ENCODE results near the gene MRPL51. TPM values are rescaled to one million over a fixed set of nuclear protein-coding genes. Genes with fewer than 3 reads are reported as not detected.
A peak's percentile ranks its signal among the peaks of the same experiment; 100 is the strongest.
"Not testable (repeated sequence)": the region's sequence is repeated elsewhere in the genome, so short reads cannot be mapped to it uniquely, and the experiment has no call there.

Gene MRPL51
- total and polyA plus RNA-seq, 2 donors (not counting 1 experiment from before 2014, with no cell fraction given), result 18.6 to 72.6 TPM

DNA sequence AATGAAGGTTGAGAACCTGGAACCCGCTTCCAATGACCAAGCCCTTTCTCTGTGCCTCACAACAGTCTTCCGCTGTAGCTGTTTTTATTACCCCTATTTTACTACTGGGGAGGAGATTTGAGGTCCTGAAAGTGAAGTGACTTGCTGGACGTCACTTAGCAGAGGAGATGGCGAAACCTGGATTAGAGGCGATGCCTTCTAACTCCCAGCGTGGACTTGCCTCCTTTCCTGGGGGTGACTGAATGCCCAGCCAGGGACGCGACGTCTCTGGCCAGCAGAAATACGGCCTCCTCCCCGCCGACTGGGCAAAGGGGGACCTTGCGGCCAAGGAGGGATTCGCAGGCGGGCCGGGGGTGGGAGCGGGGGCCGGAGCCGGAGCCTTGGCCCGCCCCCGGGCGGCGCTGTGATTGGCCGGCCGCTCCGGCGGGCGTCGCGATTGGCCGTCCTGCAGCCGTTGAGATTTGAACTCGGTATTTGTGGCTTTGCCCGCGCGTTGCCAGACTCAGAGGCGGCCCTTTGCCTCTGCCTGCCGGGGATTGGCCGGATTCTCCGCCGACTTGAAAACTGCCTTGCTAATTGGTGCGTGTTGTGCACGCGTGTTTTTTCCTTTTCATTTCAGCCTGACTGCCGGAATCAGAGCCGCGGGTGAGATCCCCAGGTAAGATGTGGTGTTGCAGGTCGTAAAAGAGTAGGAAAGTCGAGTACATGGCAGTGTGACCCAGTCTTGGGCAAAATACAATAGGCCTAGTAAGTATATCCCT, 615 bp upstream of the MRPL51 start, which contains the start of gene NCAPD2:
NCAPD2 (plus strand) TSS at position 606 of the 761 bp plus-strand sequence. CDS start 997 bp downstream, outside the sequence.
- TF ChIP-seq EZH2 (IDR thresholded peaks at IDR 0.05; ENCODE audit: borderline replicate concordance, insufficient read depth, low read depth, low read length, poor library complexity, severe bottlenecking), result no peak
- TF ChIP-seq, protein P1, sequence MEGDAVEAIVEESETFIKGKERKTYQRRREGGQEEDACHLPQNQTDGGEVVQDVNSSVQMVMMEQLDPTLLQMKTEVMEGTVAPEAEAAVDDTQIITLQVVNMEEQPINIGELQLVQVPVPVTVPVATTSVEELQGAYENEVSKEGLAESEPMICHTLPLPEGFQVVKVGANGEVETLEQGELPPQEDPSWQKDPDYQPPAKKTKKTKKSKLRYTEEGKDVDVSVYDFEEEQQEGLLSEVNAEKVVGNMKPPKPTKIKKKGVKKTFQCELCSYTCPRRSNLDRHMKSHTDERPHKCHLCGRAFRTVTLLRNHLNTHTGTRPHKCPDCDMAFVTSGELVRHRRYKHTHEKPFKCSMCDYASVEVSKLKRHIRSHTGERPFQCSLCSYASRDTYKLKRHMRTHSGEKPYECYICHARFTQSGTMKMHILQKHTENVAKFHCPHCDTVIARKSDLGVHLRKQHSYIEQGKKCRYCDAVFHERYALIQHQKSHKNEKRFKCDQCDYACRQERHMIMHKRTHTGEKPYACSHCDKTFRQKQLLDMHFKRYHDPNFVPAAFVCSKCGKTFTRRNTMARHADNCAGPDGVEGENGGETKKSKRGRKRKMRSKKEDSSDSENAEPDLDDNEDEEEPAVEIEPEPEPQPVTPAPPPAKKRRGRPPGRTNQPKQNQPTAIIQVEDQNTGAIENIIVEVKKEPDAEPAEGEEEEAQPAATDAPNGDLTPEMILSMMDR (IDR thresholded peaks at IDR 0.05), result peak; percentile 22
- peak; percentile 86 for ATAC-seq (ENCODE audit: low read depth)
- Histone ChIP-seq H3K9me3 (ENCODE audit: control extremely low read depth in 1 of 3, control insufficient read depth in 2 of 3, insufficient read depth in 1 of 3, low read length in 2 of 3) (no peaks in the 10 kb centered on the region), H3K27me3 (replicated peaks in 1 of 4; ENCODE audit: control extremely low read depth in 1 of 4, control insufficient read depth in 3 of 4, insufficient read depth in 4 of 4, low read length in 3 of 4) (no peaks in the 10 kb centered on the region), H3K36me3 (replicated peaks in 1 of 2; ENCODE audit: control extremely low read depth in 1 of 2, control insufficient read depth in 1 of 2, extremely low read depth in 1 of 2, insufficient read depth in 2 of 2, low read length in 1 of 2) (peaks cover 2 to 25% of the 10 kb centered on the region in 2 experiments), H3K9ac (ENCODE audit: low read length) (peak within 1 kb of the TSS; percentile 94), H3K4me2 (replicated peaks; ENCODE audit: low read depth, low read length, poor library complexity, severe bottlenecking) (peak within 1 kb of the TSS; percentile 89), H2AFZ (ENCODE audit: insufficient read depth, low read depth, low read length, poor library complexity, severe bottlenecking) (peak within 1 kb of the TSS; percentile 96), H3K79me2 (ENCODE audit: control insufficient read depth, insufficient read depth, low read length) (peaks cover 19% of the 10 kb centered on the region), H3K27ac (ENCODE audit: low read length in 2 of 2) (peak within 1 kb of the TSS; percentile 92 to 95), H4K20me1 (ENCODE audit: control insufficient read depth, insufficient read depth, low read length, poor library complexity, severe bottlenecking) (no peaks in the 10 kb centered on the region), H3K4me3 (ENCODE audit: control extremely low read depth in 1 of 5, extremely low read depth in 1 of 5, insufficient read depth in 1 of 5, low read depth in 2 of 5, low read length in 4 of 5) (peak within 1 kb of the TSS; percentile 68 to 100 (median 95)), H3K4me1 (ENCODE audit: control insufficient read depth in 2 of 2, insufficient read depth in 2 of 2, low read length in 2 of 2) (peaks cover 22 to 27% of the 10 kb centered on the region in 2 donors)
- peak within 1 kb of the TSS; percentile 98 for H3K4me3 Mint-ChIP-seq
- intact Hi-C loops (cut with micrococcal nuclease), result loop anchor here (1.0 kb wide), 4 partner anchors 23 to 67 kb away; partner anchors contain the start of genes GAPDH, IFFO1 and VAMP1
- no peaks in the 10 kb centered on the region for H3K27me3 Mint-ChIP-seq
- ChIA-PET CTCF (interaction anchor here (0.8 to 3.4 kb wide), 13 partner anchors 23 to 70 kb away, joined by 3 to 24 read pairs (median 4); partner anchors contain the start of gene VAMP1), POLR2A (interaction anchor here (0.6 to 4.8 kb wide), 14 partner anchors 10 to 452 kb away, joined by 3 to 46 read pairs (median 4); partner anchors contain the start of genes C12orf57, CD27, CDCA3 and GAPDH)
- H3K9me3 Mint-ChIP-seq (ENCODE audit: insufficient read depth), result no peaks in the 10 kb centered on the region
- peak; percentile 97 for DNase-seq
- H3K27ac Mint-ChIP-seq, result peak within 1 kb of the TSS; percentile 95
- under 1% methylated on average over 47 of the region's 49 CpGs for whole genome bisulfite sequencing (ENCODE audit: insufficient coverage)
- peaks cover 31% of the 10 kb centered on the region for H3K4me1 Mint-ChIP-seq

DNA sequence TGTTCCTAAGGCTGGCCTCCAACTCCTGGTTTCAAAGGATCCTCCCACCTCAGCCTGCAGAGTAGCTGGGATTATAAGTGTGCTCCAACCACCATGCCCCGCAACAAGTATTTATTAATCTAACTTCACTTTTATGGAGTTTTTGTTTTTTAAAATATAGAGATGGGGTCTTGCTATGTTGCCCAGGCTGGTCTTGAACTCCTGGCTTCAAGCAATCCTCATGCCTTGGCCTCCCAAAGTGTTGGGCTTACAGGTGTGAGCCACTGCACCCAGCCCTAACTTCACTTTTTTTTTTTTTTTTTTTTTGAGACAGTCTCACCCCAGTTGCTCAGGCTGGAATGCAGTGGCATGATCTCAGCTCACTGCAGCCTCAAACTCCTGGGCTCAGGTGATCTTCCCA, 2.4 kb downstream of the MRPL51 start:
- DNase-seq; H3K4me3 Mint-ChIP-seq; intact Hi-C loops (cut with micrococcal nuclease): not testable (repeated sequence)

More for the DNA sequence above, 2.4 kb downstream of the MRPL51 start:
- H3K27ac Mint-ChIP-seq; H3K4me2 ChIP-seq (replicated peaks; ENCODE audit: low read depth, low read length, poor library complexity, severe bottlenecking); H2AFZ ChIP-seq (ENCODE audit: insufficient read depth, low read depth, low read length, poor library complexity, severe bottlenecking); H3K9me3 ChIP-seq (ENCODE audit: control extremely low read depth in 1 of 3, control insufficient read depth in 2 of 3, insufficient read depth in 1 of 3, low read length in 2 of 3); ATAC-seq (ENCODE audit: low read depth); H3K27me3 Mint-ChIP-seq; H3K4me3 ChIP-seq (ENCODE audit: control extremely low read depth in 1 of 5, extremely low read depth in 1 of 5, insufficient read depth in 1 of 5, low read depth in 2 of 5, low read length in 4 of 5); H3K27ac ChIP-seq (ENCODE audit: low read length in 2 of 2); H3K27me3 ChIP-seq (replicated peaks in 1 of 4; ENCODE audit: control extremely low read depth in 1 of 4, control insufficient read depth in 3 of 4, insufficient read depth in 4 of 4, low read length in 3 of 4); H3K9me3 Mint-ChIP-seq (ENCODE audit: insufficient read depth); H3K9ac ChIP-seq (ENCODE audit: low read length); H4K20me1 ChIP-seq (ENCODE audit: control insufficient read depth, insufficient read depth, low read length, poor library complexity, severe bottlenecking); H3K79me2 ChIP-seq (ENCODE audit: control insufficient read depth, insufficient read depth, low read length): not testable (repeated sequence)
- no CpG with 5 or more reads among the region's 1 CpG for WGBS (ENCODE audit: insufficient coverage)
- H3K4me1 ChIP-seq (ENCODE audit: control insufficient read depth in 2 of 2, insufficient read depth in 2 of 2, low read length in 2 of 2), result peaks cover 21 to 25% of the 10 kb centered on the region in 2 donors
- H3K36me3 ChIP-seq (replicated peaks in 1 of 2; ENCODE audit: control extremely low read depth in 1 of 2, control insufficient read depth in 1 of 2, extremely low read depth in 1 of 2, insufficient read depth in 2 of 2, low read length in 1 of 2), result peaks cover 2 to 13% of the 10 kb centered on the region in 2 experiments
- CTCF ChIA-PET, result interaction anchor here (0.6 to 1.5 kb wide), 2 partner anchors 8 to 25 kb away, joined by 5 to 6 read pairs; no protein-coding TSS in a partner anchor
- peaks cover 28% of the 10 kb centered on the region for H3K4me1 Mint-ChIP-seq
- POLR2A ChIA-PET, result interaction anchor here (4.8 kb wide), 1 partner anchor 20 kb away, joined by 46 read pairs; the partner anchor contains the start of gene VAMP1
